NCI-H1105 (cell line): ENCODE measurements around the gene HS6ST2.

Experiments used
- DNase-seq: peaks from one replicate; lab custom pipeline; 2025; lab: John Stamatoyannopoulos, UW

HS6ST2 gene

DNA sequence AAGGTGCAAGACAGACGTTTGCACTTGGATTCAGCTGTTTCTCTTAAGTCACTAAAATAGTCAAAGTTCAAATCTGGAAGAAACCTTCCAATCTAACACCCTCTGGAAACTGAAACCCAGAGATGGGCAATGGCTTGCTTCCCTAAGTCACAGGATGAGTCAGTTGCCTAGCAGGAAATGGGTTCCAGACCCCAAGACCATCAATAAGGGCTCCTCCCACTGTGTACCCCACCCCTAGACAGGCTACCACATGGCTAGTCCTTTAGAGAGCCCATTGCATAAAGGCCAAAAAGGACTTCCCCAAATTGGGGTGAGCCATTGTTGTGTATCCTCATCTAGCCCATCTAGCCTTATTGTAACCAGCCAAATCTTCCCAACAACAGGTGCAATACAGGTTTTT is 216.2 kb downstream of the HS6ST2 start:
- no peak for DNase-seq

DNA sequence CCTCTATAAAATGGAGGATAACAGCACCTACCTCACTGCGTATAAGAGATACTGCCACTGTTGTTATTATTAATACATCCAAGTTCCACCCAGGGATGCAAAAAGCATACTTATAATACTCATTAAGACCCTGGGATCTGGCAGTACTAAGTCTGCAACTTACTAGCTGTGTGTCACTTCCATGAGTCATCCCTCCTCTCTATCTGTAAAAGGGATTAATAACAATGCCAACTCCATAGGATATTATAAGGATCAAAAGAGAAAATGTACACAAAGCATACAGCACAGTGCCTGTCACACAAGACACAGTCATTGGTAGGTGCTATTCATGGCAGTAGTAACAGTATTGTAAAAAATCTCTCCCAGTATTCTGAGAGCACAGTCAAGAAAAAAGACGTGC is 216.7 kb downstream of the HS6ST2 start:
- no peak for DNase-seq

DNA sequence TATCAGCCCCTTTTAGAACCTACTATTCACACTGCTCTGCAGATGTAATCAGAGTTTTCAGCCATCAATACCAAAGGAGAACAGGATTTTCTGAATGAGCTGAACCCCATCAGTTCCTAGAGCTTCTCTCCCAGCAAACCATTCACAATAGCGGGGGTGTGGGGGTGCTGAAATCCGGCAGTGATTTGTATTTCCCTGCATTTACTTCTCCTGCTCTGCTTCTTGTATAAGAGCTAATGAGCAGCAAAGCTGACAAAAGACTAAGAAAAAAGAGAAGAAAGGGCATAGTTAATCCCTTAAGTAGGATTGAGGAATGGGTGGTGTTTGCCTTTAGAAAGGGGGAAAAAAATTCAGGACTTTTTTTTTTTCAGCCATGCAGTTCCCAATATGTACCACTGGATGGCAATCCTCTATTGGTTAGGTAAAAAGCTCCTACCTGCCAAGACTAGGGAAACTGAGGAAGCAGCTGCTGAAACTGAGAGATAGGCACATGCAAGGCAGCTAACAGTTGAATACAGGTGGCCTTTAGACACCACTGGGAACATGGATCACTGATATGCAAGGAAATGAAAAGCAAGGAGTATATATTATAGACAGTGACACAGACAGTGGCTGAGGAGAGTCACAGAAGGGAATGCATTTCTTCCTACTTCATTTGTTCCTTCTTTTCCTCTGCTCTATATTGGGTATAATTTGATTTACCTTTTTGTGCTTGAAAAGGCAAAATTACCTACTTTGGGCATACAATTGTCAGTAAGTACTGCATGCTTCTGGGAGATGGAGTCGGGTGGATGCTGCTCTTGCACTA is 217.9 kb downstream of the HS6ST2 start:
- DNase-seq = no peak

DNA sequence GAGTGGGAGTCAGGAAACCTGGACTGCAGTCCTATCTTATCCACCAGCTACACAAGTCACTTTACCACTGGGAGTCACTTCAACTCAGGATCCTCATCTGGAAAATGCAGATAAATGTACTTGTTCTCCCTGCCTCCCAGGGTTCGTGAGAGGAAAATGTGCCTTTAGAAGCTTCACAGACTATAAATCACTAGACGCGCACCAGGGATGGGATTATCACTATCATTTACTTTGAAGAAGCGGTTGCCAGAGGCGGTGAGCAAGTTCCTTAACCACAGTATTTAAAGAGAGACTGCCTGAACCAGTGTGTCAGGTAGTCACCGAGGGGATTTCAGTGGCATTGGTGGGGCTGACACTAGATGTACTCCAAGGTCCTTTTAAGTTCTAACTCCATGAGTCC is 219.5 kb downstream of the HS6ST2 start:
- no peak for DNase-seq

DNA sequence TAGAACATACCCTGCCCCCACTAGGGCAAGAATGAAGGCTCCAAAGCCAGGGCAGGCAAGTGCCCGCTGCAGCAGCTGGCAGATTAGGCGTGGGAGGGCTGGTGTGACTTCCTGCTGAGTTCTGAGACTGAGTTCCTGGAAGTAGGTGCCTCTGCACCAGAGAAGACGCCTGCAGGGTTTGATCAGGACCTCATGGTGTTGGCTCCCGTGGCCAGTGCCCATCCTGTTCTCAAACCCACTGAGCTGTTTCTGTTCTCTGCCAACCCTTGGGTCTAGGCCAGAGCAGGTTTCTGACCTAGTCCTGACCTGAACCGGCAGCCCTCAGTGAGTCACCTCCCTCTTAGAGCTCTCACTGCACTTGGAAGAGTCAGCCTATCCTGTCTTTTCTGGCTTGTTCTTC is 220.7 kb downstream of the HS6ST2 start:
- no peak for DNase-seq

DNA sequence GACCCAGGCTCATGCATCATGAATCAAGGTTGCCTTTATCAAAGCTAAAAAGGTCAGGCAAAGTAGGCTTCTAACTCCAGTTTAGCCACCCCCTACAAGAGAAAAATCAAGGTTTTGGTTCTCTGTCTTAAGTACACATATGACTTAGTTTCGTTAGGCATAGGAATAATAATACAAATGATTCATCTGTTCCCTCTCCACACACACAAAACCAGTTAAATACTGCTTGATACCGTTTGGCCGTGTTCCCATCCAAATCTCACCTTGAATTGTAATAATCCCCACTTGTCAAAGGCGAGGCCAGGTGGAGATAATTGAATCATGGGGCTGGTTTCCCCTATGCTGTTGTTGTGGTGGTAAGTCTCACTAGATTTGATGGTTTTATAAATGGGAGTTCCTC is 226.2 kb downstream of the HS6ST2 start:
- peak; percentile 74 for DNase-seq

DNA sequence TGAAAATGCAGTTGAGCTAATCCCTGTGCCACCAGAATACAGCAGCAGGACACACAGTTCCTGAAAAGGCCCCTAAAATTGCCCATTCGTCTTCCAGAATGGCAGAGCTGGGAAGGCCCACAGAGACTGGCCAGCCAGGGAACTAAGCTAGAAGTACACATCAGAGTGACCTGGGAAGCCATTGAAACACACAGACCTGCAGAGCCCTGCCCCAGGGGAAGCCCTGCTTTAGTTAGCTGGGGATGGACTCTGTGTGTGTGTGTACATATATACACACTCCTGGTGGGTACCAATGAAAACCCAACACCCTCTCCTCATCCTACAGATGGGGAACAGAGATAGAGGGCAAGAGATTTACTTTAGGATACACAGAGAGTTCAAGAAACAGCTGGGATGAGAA is 227.7 kb downstream of the HS6ST2 start:
- DNase-seq = no peak

DNA sequence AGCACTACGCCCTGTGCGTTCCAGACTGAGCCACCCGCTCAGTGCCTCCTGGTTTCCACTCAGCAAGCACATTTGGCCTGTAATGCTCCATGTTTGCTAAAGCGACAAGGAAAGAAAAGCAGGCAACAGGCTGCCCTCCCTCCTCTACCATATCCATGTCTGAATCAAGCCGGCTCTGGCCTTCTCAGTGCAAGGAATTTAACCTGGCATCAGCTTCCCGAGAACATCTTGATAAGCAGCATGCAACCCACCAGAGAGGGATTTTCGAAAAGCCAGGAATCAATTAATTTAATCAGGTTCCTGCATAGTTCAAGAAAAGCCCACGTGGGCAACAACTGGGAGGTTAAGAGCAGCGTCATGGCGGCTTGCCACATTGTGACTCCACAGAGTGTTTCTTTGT is 228.2 kb downstream of the HS6ST2 start:
- no peak for DNase-seq

DNA sequence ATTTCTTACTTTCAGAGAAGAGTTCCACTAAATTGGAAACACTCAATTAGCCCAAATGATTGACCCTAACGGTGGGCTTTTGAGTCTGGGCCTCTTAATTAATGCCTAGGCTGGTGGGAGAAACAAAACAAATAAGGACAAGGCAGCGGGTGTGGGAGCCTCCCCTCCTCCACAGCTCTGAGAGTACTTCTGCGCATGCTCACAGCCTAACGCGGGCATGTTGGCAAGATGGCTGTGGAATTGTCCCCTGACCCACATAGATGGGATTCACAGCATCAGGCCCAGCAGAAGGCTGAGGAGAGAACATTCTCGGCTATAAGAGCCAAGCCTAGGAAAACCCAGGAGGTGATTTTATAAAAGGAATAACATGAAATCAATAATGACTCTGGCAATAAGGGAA is 230.1 kb downstream of the HS6ST2 start:
- DNase-seq = no peak

DNA sequence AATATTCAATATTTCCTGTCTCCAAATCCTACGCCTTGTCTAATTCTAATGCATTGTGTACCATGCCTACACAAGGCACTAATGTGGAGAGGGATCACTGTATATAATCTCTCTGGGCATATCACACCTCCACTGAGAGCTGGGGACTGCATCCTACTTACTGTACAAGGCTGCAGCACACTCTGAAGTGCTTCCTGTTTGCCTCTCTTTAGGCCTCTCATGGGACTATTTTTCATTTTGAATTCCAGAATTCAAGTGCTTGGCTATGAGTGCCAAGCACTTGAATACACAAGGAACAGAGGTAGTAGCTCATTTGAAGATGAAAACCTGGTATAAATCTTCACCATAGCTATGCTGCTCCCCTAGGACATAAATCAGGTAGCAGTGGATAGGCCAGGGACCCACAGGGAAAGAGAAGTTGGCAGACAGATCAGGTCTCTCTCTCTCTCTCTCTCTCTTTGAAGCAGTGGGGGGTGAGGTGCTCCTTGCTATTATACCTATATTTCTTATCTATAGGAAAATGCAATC is 239.9 kb downstream of the HS6ST2 start:
- no peak for DNase-seq

DNA sequence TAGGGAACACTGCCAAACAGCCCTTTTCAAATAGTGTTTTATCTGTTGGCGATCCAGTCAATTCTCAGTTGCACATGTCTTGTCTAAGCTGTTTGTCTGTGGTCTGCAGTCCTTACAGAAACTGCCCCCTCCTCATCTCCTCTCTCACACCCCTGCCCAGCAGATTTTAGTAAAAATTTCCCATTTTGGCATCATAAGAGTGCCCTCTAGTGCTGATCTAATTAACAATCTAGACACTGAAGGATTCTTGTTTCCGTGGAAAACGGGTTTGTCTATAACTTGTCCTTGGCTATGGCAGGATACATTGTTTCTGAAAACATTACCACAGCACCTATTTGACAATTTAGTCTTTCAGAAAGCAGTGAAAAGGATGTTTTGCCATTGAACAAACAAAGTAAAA is 242.4 kb downstream of the HS6ST2 start:
- DNase-seq = no peak

DNA sequence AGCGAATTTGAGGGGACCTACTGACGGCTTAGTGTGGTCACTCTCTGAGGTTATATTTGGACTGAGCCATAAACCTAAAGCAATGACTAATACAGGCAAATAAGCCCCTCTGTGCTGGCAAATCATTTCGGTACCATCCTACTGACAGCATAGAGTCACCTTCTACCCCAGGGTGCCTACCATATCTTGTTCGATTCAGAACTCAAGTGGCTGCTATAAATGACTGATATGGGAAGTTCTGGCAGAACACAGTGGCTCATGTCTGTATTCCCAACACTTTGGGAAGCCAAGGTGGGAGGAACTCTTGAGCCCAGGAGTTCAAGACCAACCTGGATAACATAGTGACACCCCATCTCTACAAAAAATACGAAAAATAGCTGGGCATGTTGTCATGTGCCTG is 243.5 kb downstream of the HS6ST2 start:
- no peak for DNase-seq

DNA sequence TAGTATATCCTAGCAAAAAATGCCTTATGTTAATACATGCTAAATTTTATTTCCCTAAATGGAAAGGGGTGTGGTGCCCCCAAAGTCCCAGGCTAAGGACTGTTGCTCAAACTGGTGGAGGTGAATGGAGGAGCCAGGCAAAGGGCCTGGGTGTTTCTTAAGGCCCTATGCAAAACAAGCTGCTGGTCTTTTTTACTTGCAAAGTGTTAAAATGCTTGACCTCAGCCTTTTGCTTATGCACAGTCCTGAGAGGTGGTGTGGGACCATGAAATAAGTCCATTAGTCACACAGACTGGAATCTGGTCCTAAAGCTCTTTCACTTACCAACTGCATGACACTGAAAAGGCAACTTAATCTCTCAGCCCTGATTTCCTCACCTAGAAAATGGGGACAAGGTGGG is 246.1 kb downstream of the HS6ST2 start:
- no peak for DNase-seq

DNA sequence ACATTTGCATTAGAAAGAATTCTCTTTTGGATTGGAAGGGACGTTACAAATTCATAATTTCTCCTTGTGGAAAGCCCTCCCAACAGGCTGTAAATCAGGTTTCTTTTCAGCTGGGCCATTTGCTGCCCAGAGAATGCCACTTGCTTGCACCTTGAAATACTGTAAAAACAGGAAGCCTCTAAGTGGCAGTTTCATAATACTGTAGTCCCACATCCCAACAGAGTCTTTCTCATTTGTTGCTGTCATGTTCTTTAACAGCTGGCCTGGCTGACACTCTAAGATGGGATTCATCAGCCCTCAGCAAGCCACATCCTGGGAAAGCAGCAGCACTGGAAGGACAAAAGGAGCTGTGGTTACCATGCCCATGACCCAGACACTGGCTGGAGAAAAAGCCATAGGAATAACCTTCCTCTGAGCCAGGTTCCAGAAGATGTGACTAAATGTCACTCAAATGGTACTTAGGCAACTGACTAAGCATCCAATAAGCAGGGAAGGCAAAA is 247.7 kb downstream of the HS6ST2 start:
- DNase-seq = no peak

DNA sequence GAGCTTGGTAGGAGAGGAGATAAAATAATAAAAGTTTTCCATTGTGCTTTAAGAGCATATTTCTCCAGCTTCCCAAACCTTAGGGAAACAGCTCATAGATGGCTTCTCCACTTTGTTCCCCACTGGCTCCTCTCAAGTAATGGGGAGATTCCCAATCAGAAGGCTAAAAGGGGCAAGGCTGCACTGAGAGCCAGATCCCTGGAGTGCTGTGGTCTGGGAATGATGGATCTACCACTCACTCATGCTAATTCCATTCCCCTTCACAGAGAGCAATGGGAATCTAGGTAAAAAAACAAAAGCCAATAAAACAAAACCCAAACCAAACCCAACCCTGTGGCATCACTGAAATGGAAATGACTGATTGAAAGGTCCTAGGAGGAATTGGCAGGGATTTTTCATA is 249.9 kb downstream of the HS6ST2 start:
- DNase-seq = no peak

DNA sequence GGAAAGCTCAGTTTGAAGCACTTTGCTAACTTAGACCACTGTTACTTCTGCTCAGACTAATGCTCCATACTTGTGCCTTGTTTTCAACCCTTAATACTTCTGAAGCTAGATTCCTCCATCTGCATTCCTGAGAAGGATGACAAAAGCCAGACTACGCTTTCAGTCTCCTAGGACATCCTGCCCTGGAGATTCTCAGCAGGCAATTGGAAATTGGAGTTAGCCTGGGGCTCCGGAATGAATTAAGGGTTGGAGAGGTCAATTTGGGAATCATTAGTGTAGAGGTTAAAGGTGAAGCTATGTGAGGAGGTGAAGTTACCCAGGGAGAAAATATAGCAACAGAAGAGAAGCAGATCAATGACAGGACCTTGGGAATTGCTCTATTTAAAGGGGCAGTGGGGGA is 253.7 kb downstream of the HS6ST2 start:
- no peak for DNase-seq

DNA sequence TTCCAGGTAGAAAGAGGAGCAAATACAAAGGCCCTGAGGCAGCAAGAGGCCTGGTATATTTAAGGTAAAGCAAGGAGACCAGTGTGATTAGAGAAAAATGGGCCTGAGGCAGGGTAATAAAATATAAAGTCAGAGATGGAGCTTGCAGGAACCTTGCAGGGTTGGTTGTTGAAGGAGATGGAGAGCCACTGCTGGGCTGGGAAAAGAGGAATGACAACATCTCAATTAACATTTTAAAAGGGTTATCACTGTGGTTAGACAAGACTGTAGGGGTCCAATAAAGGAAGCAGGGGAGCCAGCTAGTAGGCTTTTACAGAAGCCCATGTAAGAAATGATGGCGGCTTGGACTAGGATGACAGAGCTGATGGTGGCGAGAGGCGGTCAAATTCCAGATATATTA is 264.0 kb downstream of the HS6ST2 start:
- no peak for DNase-seq

DNA sequence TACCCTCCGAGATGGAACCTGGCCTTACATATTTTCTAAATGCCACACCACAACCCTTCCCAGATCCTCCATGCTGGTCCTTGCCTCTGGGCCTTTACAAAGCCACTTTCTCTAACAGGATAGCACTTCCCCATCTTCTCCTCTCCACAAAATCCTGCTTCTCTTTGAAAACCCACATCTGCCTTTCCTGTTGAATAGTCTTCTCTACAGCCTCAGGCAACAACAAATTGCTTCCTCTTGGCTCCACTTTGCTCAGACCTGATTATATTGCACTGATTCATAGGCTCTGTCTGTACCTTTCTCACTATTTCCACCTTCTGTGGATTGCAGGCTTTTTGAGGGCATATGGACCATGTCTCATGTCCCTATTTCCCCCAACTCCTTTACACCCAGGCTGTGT is 265.9 kb downstream of the HS6ST2 start:
- no peak for DNase-seq

DNA sequence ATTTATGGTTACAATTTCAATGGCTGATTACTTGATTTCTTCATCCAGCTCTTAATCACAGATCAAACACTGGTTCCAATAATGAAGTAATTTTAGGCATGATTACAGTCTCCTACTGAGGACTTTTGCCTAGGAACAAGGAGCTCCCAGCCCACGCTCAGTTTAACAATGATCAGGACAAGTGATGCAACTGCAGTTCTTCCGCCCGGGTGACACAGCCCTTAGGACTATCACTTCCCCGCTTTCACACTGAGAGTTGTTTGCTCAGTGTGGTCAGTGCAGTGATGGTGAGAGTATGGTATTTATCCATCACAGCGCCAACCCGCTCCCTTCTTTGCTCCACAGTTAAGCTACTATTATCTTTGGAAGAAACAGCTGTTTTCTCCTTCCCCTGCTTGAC is 266.4 kb downstream of the HS6ST2 start:
- no peak for DNase-seq

DNA sequence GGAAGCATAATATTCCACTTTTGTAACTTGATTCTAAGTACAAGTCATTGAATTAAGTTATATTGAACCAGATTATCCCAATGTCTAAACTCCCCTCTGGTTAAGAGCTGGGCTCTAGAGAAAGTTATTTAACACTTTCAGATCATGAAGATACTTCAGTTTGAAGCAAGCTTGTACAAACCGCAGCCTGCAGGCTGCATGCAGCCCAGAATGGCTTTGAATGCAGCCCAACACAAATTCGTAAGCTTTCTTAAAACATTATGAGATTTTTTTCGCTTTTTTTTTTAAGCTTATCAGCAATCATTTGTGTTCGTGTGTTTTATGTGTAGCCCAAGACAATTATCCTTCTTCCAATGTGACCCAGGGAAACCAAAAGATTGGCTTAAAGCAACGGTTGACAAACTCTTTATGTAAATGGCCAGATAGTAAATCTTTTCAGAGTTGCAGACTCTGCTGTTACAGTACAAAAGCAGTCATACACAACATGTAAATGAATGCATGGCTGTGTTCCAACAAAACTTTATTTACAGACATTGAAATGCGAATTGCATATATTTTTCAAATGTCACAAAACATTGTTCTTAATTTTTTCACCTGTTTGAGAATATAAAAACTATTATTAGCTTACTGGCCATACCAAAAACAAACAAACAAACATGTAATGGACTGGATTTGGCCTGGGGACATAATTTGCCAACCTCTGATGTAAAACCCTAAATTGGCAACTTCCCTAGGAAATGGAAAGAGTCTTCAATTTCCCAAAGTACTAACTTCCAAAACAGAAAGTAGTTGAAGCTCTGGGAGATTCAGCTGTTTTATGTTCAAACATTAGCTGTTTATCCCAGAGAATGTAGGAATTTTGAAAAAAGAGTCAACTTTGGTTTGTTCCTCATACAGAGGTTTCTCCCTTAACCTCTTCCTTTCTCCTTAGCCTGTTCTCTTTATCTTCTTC is 268.5 kb downstream of the HS6ST2 start:
- DNase-seq = no peak

DNA sequence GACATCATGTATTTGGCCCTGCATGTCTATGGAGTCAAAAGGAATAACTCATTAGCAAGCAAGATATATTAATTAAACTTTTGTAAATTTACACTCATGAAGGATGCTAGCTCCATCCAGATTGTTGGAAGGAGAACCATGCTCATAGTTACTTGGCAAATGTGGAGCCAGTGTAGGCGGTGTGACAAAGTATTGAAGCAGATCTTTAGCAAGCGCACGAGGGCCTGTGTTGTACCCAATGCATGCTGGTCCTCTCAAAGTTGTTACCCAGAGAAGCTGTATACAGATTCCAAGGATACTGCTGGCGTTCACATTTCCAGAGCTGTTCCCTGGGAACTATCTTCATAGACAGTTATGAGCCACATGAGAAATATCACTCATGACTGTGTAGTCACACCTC is 273.2 kb downstream of the HS6ST2 start:
- no peak for DNase-seq

DNA sequence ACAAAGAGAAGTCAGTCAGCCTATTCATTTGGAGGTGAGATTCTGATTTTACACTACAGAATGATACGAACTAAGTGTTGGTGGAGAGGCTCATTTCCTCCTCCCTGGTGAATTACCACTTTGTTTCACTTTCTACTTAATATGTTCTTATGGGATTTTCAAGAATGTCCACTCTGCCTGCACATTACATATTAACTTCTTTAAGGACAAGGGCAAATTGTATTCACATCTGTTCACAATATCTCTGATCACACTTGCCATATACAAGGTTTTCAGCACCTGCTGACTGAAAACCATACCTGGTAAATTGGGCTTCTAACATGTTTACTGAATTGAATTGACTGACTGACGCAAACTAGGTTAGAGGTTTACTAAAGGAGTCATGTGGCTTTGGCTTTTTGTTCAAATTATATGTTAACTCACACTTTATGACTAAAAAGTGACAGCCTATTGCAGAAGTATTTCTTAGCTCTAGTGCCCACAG is 281.2 kb downstream of the HS6ST2 start:
- no peak for DNase-seq
